SIG-M5 (cell line): ENCODE measurements around the gene C9orf43.
"Not testable (repeated sequence)": the region's sequence is repeated elsewhere in the genome, so short reads cannot be mapped to it uniquely, and the experiment has no call there.

Experiments used
- DNase-seq: peaks from one replicate; lab custom pipeline; 2025; lab: John Stamatoyannopoulos, UW

C9orf43 gene

GRCh38 chr9:113421726-113422125, 11.2 kb downstream of the C9orf43 start:
- no peak for DNase-seq

DNA sequence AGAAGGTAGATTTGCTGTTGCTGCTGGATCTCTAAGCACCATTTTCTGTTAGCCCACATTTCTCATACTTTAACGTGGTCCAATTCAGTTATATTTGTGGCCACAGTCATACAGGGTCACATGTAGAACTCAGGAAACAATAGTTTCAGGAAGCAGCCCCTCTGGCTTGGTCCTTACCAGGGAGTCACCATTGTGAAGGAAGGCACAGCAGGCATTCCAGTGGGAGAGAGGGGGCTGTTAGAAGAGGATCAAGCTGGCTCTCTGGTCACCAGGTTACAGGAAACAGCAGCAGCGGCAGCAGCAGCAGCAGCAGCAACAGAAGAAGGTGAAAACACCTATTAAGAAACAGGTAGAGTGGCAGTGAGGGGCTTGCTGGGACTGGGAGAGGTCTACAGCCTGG, 14.5 kb downstream of the C9orf43 start:
- no peak for DNase-seq

- DNase-seq = no peak
These were observed 16.2 kb downstream of the C9orf43 start for GRCh38 chr9:113426701-113427100.

GRCh38 chr9:113427629-113428028, 17.1 kb downstream of the C9orf43 start:
- no peak for DNase-seq

DNA sequence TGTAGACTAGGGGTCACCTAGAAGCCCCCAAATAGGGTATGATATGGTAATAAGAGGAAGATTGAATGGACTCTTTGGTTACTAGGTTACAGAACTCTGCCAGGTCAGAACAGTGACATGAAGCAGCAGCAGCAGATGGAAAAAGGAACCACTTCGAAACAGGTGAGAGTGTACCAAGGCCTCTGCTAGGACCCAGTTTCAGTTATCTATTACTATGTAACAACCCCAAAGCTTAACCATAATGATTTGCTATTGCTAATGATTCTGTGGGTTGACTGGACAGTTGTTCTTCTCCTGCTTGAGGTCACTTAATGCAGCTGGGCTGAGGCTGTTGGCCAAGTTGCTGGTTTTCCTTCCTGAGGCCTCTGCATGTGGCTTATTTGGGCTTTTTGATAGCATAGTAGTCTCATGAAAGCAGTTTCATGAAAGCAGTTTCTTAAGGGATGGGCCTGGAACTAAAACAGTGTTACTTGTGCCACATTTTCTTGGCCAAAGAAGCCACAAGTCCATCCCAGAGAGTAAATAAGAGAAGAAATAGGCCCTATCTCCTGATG, 17.6 kb downstream of the C9orf43 start:
- DNase-seq = no peak

DNA sequence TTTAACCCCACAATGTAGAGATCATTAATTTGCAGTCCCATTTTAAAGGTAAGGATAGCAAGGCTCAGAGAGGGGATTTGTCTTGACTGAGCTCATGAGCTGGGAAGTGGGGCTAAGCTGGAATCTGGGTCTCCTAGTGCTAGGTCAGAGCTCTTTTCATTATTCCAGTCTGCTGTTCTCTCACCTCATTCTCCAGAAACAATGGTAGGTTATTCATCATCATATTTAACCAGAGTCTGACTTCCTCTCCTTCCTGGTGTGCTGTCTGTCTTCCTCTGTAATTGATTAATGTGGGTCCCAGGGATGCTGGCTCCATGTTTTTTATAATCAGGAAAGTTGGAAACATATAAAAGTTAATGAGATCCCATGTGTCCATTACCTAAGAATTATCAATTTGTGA, 20.6 kb downstream of the C9orf43 start:
- DNase-seq = no peak

DNA sequence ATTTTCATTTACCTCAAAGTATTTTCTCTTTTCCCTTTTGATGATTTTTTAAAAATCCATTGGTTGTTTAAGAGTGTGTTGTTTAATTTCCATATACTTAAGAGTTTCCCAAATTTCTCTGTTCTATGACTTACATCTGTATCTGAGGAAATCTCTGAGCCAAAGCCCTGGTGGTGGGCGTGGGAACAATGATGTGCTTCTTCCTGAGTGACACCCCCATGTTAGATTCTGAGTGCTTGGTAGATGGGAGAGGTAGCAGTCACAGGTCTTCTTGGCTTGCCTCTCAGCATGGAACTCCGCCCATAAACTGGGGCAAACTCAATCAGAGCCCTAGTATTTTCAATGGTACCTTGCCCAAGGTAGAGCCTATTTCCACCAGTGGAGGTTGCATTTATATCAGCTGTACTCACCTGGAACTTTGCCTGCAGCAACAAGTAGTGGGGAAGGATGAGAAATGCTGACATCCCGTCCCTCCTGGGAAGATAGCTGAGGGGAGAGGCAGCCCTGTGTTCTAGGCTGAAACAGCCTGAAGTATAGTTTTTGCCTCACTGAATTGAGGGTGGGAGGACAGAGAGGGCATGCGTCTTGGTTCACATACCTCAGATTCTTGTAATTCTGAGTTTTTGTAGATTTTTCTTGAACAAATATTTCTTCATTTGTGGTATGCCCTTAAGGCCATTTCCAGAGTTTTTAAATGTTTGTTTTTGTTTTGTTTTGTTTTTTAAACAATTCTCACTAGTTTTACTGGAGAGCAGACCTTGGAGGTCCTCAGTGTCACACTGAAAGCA, 26.4 kb downstream of the C9orf43 start:
- no peak for DNase-seq

GRCh38 chr9:113437716-113438115, 27.2 kb downstream of the C9orf43 start:
- DNase-seq = not testable (repeated sequence)

GRCh38 chr9:113444736-113445135, 34.2 kb downstream of the C9orf43 start:
- no peak for DNase-seq

DNA sequence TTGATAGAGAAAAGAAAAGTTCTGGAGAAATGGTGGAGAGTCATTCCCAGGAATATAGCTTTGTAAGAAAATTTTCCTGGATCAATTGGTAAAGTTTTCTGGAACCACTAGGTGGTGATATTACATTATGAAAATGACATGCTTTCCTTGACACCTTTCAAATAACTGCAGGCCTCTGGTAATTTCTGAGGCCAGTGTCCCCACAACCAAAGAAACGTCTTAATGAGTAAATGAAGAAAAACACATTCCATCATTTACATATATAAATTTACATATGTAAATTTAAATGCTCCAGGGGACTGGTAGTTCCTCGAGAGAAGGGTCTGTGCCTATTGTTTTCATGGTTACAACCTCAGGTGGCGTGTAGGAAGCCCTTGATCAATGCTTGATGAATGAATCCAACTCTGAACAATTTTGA, 35.8 kb downstream of the C9orf43 start:
- DNase-seq = no peak

DNA sequence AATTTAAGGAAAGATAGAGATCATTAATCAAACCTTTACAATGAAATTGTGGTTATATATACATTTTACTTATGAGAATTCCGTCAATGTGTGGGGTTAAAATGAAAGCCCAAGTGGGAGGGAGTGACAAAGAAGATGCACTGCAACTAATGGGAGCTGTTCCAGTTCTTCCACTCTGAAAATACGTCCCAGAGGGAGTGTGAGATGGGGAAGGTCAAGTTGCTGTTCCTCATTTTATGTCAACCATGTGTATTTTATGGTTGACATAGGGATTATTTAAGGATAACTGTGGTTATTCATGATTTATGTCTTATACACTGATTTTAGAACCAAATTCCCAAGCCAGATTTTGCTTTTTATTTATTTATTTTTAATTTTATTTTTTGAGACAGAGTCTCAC, 38.8 kb downstream of the C9orf43 start:
- DNase-seq = no peak

DNA sequence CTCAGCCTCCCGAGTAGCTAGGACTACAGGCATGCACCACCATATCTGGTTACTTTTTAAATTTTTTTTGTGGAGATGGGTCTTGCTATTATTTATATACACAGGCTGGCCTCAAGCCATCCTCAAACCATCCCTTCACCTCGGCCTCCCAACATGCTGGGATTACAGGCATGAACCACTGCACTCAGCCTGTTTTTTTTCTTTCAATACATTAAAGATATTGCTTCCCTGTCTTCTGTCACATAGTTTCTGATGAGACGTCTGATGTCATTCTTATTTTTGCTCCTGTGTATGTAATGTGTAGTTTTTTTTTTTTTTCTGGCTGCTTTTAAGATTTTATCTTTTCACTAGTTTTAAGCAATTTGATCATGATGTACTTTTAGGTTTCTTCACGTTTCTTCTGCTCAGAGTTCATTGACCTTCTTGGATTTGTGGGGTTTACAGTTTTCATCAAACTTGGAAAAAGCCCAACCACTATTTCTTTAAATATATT, 41.6 kb downstream of the C9orf43 start:
- DNase-seq = no peak

DNA sequence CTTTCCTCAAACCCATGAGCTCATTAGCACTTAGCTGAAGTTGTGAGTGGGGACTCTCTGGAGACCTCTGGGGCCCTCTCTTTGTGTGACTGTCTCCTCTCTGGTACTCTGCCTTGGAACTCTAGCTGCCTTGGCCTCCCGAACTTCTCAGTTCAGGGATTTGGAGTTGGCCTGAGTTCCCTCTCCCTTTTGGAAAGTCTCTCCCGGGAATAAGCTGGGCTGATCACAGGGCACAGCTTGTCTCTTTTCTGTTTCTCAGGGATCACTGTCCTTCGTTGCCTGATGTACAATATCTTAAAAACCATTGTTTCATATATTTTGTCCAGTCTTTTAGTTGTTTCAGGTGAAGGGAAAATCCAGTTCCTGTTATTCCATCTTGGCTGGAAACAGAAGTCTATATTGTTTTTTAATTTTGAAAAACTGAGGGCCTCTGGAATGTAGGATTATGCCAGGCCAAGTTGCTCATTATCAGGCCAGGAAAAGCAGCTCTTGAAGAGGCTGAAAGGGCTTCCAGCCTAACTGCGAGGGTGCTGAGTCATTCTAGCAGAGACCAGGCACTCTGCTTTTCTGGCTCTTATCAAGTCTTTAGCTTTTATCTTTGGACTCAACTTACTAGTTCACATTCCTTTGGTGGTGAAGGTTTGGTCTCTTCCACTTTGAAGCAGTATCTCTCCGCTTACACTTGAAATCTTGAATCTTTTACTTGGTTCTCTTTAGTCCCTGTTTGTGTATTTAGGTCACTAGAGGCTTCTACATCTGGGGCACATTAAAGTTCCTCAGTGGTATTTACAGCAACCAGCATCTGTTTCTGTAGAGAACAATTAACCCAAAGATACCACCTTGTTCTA, 44.6 kb downstream of the C9orf43 start:
- no peak for DNase-seq

- DNase-seq = no peak
These were observed 45.7 kb downstream of the C9orf43 start for GRCh38 chr9:113456235-113456634.

DNA sequence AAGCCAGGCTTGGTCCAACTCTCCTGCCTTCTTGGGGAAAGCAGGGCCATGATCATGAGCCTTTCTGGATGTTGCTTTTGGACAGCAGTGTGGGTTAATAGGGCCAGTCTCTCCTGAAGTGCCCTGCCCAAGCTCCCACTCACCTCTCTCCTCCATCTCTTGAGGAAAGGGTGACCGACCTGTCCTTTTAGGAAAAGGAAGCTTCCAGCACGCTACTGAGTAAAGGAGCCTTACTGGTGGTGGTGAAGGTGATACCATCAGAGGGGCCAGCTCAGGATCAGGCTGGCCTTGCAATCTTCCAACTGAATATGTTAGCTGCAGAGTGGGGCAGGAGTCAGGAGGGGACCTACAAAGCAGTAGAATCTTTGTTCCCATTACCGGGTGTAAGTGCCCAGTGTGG, 50.7 kb downstream of the C9orf43 start:
- DNase-seq = no peak

GRCh38 chr9:113461943-113462342, 51.4 kb downstream of the C9orf43 start:
- DNase-seq = no peak

GRCh38 chr9:113462781-113463286, 52.3 kb downstream of the C9orf43 start:
- DNase-seq = no peak

GRCh38 chr9:113463418-113464285, 53.1 kb downstream of the C9orf43 start, which contains the start of gene RGS3:
Gene RGS3 (plus strand): TSS chr9:113463727. CDS start chr9:113463803, 76 bp downstream.
- DNase-seq = no peak

- DNase-seq = no peak
These were observed 53.7 kb downstream of the C9orf43 start for GRCh38 chr9:113464286-113464660.

DNA sequence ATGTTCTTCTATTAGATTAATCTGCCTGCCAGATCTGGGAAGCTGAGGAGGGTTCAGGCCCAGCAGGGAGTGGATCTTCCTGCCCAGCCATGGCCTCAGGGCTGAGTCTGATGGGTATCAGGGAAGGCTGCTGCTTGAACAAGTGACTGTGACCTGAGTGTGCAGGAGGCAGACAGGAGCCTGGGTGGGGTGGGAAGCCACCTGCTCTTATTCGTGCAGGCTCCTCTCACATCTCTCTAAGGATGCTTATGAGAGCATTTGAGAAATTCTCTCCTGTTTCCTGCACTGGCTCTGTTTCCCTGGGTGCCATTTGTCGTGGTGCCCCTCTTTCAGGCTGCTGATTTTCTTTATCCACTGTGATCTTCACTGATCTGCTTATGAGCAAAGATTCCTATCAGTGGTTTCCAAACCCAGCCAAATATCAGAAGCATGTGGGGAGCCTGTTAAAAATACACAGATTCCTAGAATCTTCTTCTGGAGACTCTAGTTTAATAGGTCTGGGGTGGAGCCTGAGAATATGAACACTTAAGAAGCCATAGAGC, 55.1 kb downstream of the C9orf43 start:
- no peak for DNase-seq

DNA sequence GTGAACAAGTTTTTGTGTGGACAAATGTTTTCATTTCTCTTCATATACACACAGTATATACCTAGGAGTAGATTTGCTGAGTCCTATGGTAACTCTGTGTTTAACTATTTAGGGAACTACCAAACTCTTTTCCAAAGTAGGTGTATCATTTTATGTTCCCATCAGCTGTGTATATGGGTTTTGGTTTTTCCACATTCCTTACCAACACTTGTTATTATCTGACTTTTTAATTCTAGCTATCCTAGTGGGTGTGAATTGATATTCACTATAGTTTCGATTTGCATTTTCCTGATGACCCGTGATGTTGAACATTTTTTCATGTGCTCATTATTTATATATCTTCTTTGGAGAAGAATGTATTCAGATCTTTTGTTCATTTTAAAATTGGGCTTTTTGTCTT, 56.6 kb downstream of the C9orf43 start:
- no peak for DNase-seq
